DMS 273 (cell line): ENCODE measurements around the gene MAN1C1.
"Not testable (repeated sequence)": the region's sequence is repeated elsewhere in the genome, so short reads cannot be mapped to it uniquely, and the experiment has no call there.

ENCODE experiments used
- DNase-seq: peaks from one replicate; lab custom pipeline; 2025; ENCODE audit not compliant: unreplicated experiment; lab: John Stamatoyannopoulos, UW

Gene MAN1C1

GRCh38 chr1:25583519-25584370, 32.8 kb upstream of the MAN1C1 start:
- DNase-seq, result no peak

GRCh38 chr1:25586181-25586588, 30.4 kb upstream of the MAN1C1 start:
- no peak for DNase-seq

DNA sequence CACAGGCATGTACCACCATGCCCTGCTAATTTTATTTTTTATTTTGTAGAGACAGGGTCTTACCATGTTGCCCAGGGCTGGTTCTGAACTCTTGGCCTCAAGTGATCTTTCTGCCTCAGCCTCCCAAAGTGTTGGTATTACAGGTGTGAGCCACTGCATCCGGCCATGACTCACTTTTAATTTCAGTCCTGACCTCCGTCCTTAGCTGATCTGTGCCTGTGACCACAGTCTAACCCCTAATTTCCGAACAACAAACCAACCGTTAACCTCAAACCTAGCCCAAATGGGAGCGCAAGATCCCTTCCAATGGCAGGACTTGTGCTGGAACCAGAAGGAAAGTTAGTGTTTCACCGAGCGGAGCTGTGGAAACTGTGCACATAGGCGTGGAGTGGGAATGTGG, 29.3 kb upstream of the MAN1C1 start:
- DNase-seq, result no peak

DNA sequence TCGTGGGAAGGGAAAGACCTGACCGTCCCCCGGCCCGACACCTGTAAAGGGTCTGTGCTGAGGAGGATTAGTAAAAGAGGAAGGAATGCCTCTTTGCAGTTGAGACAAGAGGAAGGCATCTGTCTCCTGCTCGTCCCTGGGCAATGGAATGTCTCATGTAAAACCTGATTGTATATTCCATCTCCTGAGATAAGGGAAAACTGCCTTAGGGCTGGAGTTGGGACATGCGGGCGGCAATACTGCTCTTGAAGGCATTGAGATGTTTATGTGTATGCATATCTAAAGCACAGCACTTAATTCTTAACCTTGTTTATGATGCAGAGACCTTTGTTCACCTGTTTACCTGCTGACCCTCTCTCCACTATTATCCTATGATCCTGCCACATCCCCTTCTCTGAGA, 28.4 kb upstream of the MAN1C1 start:
- not testable (repeated sequence) for DNase-seq

GRCh38 chr1:25588786-25589185, 27.8 kb upstream of the MAN1C1 start:
- not testable (repeated sequence) for DNase-seq

DNA sequence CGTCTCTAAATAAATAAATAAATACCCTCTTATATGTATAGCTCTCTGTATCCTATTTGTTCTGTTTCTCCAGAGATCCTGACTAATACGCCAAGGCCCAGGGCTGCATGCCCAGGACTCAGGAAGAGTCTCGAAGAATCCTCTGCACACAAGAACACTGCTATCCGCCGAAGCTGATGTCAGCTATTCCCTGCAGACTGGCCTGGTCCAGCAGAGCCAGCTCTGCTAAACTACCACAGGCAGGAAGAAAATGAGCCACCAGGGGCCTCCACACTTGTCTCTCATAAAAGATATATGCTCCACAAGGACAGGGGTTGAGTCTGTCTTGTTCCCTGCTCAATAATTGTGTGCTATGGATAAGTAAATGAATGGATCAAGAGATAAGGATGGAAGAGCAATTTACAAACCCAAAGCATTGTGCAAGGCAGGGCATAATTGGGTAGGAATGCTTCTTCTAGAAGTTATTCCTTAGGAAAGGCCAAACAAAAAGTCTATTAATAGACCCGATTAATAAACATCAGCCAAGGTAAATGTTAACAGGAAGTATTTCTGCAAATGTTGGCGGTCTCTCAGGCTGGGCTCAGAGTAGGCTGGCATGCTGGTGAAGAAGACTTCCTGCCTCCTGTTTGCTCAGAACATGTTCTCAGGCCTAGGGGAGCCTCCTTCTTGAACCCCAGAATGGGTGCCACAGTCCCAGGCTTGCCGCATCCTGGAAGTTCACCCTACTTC, 26.3 kb upstream of the MAN1C1 start:
- DNase-seq, result no peak

DNA sequence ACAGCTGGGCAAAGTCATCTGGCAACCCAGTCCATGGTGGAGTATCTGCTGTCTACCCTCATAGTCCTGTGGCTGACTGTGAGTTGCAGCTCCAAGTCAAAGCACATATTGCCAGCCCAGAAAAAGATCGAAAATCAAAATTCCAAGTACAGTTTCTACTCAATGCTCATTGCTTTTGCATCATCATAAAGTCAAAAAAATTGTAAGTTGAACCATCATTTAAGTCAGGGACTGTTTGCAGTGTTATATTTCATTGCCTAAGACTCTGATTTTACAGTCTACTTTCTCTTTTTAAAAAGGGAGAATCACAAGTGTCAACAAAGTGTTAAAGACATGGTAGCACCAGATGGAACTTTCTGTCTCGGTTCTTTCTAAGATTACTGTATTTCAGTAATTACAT, 22.7 kb upstream of the MAN1C1 start:
- no peak for DNase-seq

DNA sequence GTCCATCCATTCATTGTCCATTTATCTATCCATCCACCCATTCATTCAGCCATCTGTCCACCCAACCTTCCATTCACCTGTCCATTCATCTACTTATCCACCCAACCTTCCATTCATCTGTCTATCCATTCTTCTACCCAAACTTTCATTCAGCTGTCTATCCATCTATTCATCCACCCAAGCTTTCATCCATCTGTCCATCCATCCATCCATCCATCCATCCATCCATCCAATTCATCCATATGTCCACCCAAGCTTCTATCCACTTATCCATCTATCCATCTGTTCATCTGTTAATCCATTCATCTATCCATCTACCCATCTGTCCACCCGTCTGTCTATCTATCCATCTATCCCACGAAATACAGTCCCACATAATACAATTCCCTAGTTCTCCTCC, 21.6 kb upstream of the MAN1C1 start:
- DNase-seq, result peak; percentile 41

- not testable (repeated sequence) for DNase-seq
These were observed 19.9 kb upstream of the MAN1C1 start for GRCh38 chr1:25596641-25597040.

- DNase-seq, result no peak
These were observed 17.7 kb upstream of the MAN1C1 start for GRCh38 chr1:25598879-25599278.

GRCh38 chr1:25599969-25600610, 16.5 kb upstream of the MAN1C1 start:
- DNase-seq, result no peak

- peak; percentile 36 for DNase-seq
These were observed 15.5 kb upstream of the MAN1C1 start for GRCh38 chr1:25600971-25601699.

DNA sequence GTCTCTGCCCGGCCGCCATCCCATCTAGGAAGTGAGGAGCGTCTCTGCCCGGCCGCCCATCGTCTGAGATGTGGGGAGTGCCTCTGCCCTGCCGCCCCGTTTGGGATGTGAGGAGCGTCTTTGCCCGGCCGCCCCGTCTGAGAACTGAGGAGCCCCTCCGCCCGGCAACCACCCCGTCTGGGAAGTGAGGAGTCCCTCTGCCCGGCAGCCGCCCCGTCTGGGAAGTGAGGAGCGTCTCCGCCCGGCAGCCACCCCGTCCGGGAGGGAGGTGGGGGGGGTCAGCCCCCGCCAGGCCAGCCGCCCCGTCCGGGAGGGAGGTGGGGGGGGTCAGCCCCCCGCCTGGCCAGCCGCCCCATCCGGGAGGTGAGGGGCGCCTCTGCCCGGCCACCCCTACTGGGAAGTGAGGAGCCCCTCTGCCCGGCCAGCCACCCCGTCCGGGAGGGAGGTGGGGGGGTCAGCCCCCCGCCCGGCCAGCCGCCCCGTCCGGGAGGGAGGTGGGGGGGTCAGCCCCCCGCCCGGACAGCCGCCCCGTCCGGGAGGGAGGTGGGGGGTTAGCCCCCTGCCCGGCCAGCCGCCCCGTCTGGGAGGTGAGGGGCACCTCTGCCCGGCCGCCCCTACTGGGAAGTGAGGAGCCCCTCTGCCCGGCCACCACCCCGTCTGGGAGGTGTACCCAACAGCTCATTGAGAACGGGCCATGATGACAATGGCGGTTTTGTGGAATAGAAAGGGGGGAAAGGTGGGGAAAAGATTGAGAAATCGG, 12.6 kb upstream of the MAN1C1 start:
- not testable (repeated sequence) for DNase-seq

GRCh38 chr1:25607123-25607522, 9.5 kb upstream of the MAN1C1 start:
- DNase-seq, result no peak

DNA sequence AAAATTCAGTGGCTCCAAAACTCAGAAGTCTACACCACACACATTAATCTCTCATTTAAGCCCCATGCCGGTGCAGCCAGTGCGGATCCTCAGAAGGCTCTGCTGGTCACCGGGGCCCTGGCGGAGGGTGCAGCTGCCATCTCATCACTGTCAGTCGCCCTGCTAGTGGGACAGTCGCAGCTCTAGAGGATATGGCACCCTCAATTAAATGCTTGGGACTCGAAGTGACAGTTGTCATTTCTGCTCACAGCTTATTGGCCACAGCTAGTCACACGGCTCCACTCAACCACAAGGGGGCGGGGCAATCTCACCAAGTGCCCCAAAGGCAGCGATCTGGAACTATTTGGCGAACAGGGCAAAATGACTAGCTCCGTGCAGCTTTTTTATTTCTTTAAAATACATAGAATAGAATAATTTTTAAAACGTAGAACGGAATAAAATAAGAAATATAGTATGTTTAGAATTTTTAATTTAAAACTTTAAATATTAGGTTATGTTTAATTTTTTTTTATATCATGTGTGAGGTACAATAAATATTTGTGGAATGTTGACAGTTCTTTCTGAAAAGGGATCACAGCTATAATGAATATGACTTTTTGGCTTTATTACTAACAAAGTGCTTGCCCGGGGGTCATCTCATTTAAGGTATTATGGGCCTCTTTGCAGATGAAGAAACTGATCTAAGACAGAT, 8.0 kb upstream of the MAN1C1 start:
- DNase-seq, result peak; percentile 88

GRCh38 chr1:25609921-25610320, 6.7 kb upstream of the MAN1C1 start:
- peak; percentile 23 for DNase-seq

- no peak for DNase-seq
These were observed 5.6 kb upstream of the MAN1C1 start for GRCh38 chr1:25610822-25611630.

DNA sequence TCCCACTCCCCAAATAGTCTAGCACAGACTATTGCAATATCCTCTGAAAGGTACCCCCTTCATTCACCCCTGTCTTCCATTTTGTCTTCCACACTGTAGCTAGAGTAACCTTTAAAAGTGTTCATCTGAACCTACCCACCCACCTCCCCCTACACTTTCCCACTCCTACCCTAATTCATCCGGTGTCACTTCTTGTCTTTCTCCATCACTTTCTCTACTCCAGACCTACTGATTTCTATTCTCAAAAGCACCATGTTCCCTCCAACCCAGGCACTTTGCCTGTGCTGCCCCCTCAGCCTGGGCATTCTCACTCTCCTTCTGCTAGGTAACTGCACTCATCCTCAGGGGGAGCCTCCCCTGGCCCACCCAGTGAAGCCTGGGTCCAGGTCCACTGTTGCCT, 4.7 kb upstream of the MAN1C1 start:
- no peak for DNase-seq

DNA sequence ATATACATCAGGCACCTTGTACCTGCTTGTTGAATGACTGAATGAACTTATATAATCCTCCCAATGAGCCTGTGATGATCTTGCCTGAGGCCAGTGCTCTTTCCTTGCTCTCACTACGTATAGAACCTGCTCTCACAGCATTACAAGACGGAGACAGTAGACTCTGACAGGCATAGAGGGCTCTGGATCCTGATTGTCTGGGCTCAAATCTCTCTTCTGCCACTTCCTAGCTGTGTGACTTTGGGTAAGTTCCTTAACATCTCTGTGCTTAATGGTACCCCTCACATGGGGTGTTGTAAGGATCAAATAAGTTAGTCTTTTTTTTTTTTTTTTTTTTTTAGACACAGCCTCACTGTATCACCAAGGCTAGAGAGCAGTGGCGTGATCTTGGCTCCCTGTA, 4.2 kb upstream of the MAN1C1 start:
- DNase-seq, result no peak
